ENCODE measurements around the gene C2orf80. TPM values are rescaled to one million over a fixed set of nuclear protein-coding genes. Genes with fewer than 3 reads are reported as not detected.
"Not testable (repeated sequence)": the region's sequence is repeated elsewhere in the genome, so short reads cannot be mapped to it uniquely, and the experiment has no call there.

C2orf80 gene
- total RNA-seq, 1 experiment from 2014 or later, result not detected

DNA sequence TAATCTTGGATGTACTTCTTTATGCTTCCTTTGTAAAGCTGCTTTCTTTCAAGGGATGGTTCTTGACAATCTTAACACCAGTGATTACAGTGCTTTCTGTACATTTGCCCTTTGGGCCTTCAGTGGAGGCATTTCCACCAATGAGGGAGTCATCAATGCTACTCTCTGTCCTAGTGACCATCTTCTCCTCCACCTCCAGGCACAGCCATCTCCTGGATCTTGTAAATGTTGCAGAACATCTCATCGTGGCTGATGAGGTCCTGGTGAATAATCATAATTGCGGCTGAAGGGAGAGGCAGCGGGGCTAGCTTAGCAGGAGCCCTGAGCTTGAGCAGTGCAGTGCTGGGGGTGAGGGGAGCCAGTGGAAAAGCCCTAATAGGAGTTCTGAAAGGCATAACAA lies 32.5 kb upstream of the C2orf80 start:
- Histone ChIP-seq H3K4me1 (replicated peaks; ENCODE audit: insufficient read depth) (peaks cover 9% of the 10 kb centered on the region), H3K4me3 (no peak overlapping the region), H3K36me3 (ENCODE audit: low read depth) (no peaks in the 10 kb centered on the region), H3K27ac (no peak overlapping the region), H3K4me2 (0 out of 2 replicates have a peak overlapping the region, but pooled peaks have one; percentile 15), H3K9me3 (ENCODE audit: insufficient read depth, low read depth) (no peaks in the 10 kb centered on the region), H3K9me2 (ENCODE audit: insufficient read depth) (no peaks in the 10 kb centered on the region), H3K27me3 (ENCODE audit: insufficient read depth, low read depth) (no peaks in the 10 kb centered on the region), H4K20me1 (ENCODE audit: insufficient read depth) (no peaks in the 10 kb centered on the region), H3K79me2 (ENCODE audit: low read depth) (no peaks in the 10 kb centered on the region), H2AFZ (no peak overlapping the region), H3F3A (ENCODE audit: insufficient read depth, low read depth) (no peaks in the 10 kb centered on the region)
- ChIA-PET POLR2A (ENCODE audit: unreplicated experiment) (no interaction called here), CTCF (no interaction called here)
- no peak for DNase-seq
- intact Hi-C loops (cut with micrococcal nuclease; ENCODE audit: unreplicated experiment), result no loop called here
- TF ChIP-seq EZH2 (IDR thresholded peaks at IDR 0.05; ENCODE audit: low read depth), result no peak
- TF ChIP-seq, protein P1, sequence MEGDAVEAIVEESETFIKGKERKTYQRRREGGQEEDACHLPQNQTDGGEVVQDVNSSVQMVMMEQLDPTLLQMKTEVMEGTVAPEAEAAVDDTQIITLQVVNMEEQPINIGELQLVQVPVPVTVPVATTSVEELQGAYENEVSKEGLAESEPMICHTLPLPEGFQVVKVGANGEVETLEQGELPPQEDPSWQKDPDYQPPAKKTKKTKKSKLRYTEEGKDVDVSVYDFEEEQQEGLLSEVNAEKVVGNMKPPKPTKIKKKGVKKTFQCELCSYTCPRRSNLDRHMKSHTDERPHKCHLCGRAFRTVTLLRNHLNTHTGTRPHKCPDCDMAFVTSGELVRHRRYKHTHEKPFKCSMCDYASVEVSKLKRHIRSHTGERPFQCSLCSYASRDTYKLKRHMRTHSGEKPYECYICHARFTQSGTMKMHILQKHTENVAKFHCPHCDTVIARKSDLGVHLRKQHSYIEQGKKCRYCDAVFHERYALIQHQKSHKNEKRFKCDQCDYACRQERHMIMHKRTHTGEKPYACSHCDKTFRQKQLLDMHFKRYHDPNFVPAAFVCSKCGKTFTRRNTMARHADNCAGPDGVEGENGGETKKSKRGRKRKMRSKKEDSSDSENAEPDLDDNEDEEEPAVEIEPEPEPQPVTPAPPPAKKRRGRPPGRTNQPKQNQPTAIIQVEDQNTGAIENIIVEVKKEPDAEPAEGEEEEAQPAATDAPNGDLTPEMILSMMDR (conservative IDR thresholded peaks at IDR 0.05), result no peak
- BruUV-seq (replicated peaks), result no TSS peak

DNA sequence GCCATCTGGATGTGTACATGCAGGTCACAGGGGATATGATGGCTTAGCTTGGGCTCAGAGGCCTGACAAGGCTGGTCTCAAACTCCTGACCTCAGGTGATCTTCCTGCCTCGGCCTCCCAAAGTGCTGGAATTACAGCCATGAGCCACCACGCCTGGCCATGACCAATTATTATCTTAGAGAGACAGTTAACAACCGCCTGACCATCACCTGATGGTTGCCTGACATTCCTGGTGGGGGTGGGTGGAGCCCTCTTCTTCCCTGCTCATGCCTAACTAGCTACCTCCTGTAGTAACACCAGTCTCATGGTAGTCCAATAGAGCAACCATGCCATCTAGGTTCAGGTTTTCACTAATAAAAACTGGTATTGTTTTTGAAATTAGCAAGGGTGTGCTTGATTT lies 32.0 kb upstream of the C2orf80 start:
- H3K27ac ChIP-seq; H3K4me1 ChIP-seq (replicated peaks; ENCODE audit: insufficient read depth); H3K9me3 ChIP-seq (ENCODE audit: insufficient read depth, low read depth); CTCF ChIA-PET; intact Hi-C loops (cut with micrococcal nuclease; ENCODE audit: unreplicated experiment); DNase-seq; H2AFZ ChIP-seq; H3K27me3 ChIP-seq (ENCODE audit: insufficient read depth, low read depth); H3K36me3 ChIP-seq (ENCODE audit: low read depth); POLR2A ChIA-PET (ENCODE audit: unreplicated experiment); H3K4me2 ChIP-seq; H3K4me3 ChIP-seq; BruUV-seq (replicated peaks); H3K9me2 ChIP-seq (ENCODE audit: insufficient read depth); H3F3A ChIP-seq (ENCODE audit: insufficient read depth, low read depth); H4K20me1 ChIP-seq (ENCODE audit: insufficient read depth); H3K79me2 ChIP-seq (ENCODE audit: low read depth): not testable (repeated sequence)

DNA sequence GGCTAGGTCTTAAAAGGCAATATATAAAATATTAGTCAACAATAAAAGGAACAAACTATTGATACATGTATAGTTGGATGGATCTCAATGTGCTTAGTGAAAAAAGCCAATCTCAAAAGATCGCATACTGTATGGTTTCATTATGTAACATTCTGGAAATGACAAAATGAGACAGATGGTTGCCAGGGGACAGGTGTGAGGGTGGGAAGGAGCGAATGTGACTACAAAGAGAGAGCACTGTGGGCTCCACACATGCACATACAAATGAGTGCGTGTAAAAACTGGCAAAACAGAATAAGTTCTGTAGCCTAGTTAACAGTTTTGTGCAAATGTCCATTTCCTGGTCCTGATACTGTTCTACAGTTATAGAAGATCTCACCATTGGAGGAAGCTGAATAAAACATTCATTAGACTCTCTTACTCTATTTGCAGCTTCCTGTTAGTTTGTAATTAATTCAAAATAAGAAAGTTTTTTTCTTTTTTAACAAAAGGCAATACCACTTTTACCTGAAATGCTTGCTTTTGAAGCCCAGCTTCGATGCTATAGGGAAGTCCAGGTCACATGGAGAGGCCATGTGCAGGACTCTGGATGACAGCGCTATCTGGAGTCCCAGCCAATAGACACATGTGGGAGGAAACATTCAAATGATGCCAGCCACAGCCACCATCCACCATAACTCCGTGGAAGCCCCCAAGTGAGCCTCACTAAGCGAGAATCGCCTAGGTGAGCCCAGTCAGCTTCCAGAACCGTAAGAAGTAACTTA lies 21.0 kb upstream of the C2orf80 start:
- no peaks in the 10 kb centered on the region for H3K36me3 ChIP-seq (ENCODE audit: low read depth)
- H3K9me2 ChIP-seq (ENCODE audit: insufficient read depth), result no peaks in the 10 kb centered on the region
- H3K4me2 ChIP-seq, result no peak overlapping the region
- H3K4me3 ChIP-seq, result no peak overlapping the region
- ChIA-PET CTCF (no interaction called here), POLR2A (ENCODE audit: unreplicated experiment) (no interaction called here)
- H3K4me1 ChIP-seq (replicated peaks; ENCODE audit: insufficient read depth), result no peaks in the 10 kb centered on the region
- no peak for TF ChIP-seq EZH2 (IDR thresholded peaks at IDR 0.05; ENCODE audit: low read depth)
- TF ChIP-seq, protein P1 (conservative IDR thresholded peaks at IDR 0.05), result no peak
- DNase-seq, result no peak
- H3K27me3 ChIP-seq (ENCODE audit: insufficient read depth, low read depth), result no peaks in the 10 kb centered on the region
- no TSS peak for BruUV-seq (replicated peaks)
- intact Hi-C loops (cut with micrococcal nuclease; ENCODE audit: unreplicated experiment), result no loop called here
- H3K9me3 ChIP-seq (ENCODE audit: insufficient read depth, low read depth), result no peaks in the 10 kb centered on the region
- H2AFZ ChIP-seq, result no peak overlapping the region
- no peaks in the 10 kb centered on the region for H3K79me2 ChIP-seq (ENCODE audit: low read depth)
- no peak overlapping the region for H3K27ac ChIP-seq
- no peaks in the 10 kb centered on the region for H3F3A ChIP-seq (ENCODE audit: insufficient read depth, low read depth)
- no peaks in the 10 kb centered on the region for H4K20me1 ChIP-seq (ENCODE audit: insufficient read depth)

Data from PC-9 (cell line).